Lung (tissue), 12 donors: ENCODE results near the gene MYO5A. TPM values are rescaled to one million over a fixed set of nuclear protein-coding genes. Genes with fewer than 3 reads are reported as not detected.
A peak's percentile ranks its signal among the peaks of the same experiment; 100 is the strongest.
"Not testable (repeated sequence)": the region's sequence is repeated elsewhere in the genome, so short reads cannot be mapped to it uniquely, and the experiment has no call there.

Experiments used
- ATAC-seq: fragments of 200-7000 bp; cut with Tn5 transposase; one replicate; pipeline ENCODE4 v1.9.1; 2020; ENCODE audit warnings: moderate number of reproducible peaks; ENCODE audit not compliant: insufficient read depth, low FRiP score
- DNase-seq, 3 donors: peaks; one replicate each; pipeline ENCODE4 v3.0.0-alpha.2; 2013 to 2017
- H3K27ac ChIP-seq, 2 donors: one replicate each; pipeline ENCODE4 v1.5.1; 2013; ENCODE audit warnings: mild to moderate bottlenecking in 2 of 2, moderate library complexity in 2 of 2, control low read depth in 1 of 2, inconsistent platforms in 1 of 2, low read depth in 1 of 2, low read length in 1 of 2
- H3K27me3 ChIP-seq, 3 donors: one replicate each; pipeline ENCODE4 v1.5.1; 2013; ENCODE audit warnings: low read length in 2 of 3; ENCODE audit not compliant: control insufficient read depth in 3 of 3, insufficient read depth in 3 of 3
- H3K36me3 ChIP-seq, 4 donors: one replicate each; pipeline ENCODE4 v1.5.1; 2013; ENCODE audit warnings: low read length in 4 of 4, mild to moderate bottlenecking in 1 of 4, moderate library complexity in 1 of 4; ENCODE audit not compliant: control insufficient read depth in 4 of 4, insufficient read depth in 4 of 4
- H3K4me1 ChIP-seq, 5 donors: one replicate each; pipeline ENCODE4 v1.5.1; 2013; ENCODE audit warnings: low read length in 5 of 5, mild to moderate bottlenecking in 2 of 5, moderate library complexity in 1 of 5; ENCODE audit not compliant: control insufficient read depth in 5 of 5, insufficient read depth in 5 of 5
- H3K4me3 ChIP-seq: one replicate; pipeline ENCODE4 v1.5.1; 2013; ENCODE audit warnings: mild to moderate bottlenecking, control low read depth, moderate library complexity
- H3K9ac ChIP-seq, 2 donors: one replicate each; pipeline ENCODE4 v1.5.1; 2013; ENCODE audit warnings: low read length in 2 of 2, control low read depth in 1 of 2; ENCODE audit not compliant: insufficient read depth in 1 of 2
- H3K9me3 ChIP-seq, 4 donors: one replicate each; pipeline ENCODE4 v1.5.1; 2013; ENCODE audit warnings: low read length in 3 of 4, mild to moderate bottlenecking in 1 of 4, moderate library complexity in 1 of 4; ENCODE audit not compliant: control insufficient read depth in 4 of 4, insufficient read depth in 3 of 4
- WGBS, 2 donors: extraction: QIAGEN DNeasy Blood & Tissue Kit; methylation state at CpG; one replicate each; pipeline ENCODE4 v1.1.7; 2013; 5-methylcytosine and 5-hydroxymethylcytosine counted together
- polyA plus RNA-seq, 2 donors: library from polyadenylated mRNA; stranded (reverse); fragments of 200-250 nt; gene quantifications; one replicate each; pipeline ENCODE4 v1.2.1, GENCODE V29; 2013
- total RNA-seq, 2 donors: library from RNA; depleted of rRNA in 1 of 2; stranded (reverse); fragments of >200 nt in 1 of 2; gene quantifications; one replicate each; pipeline ENCODE4 v1.2.1, GENCODE V29; 2014 to 2021
- TF ChIP-seq, protein P1 (sequence below): IDR thresholded peaks from 2 replicates; pipeline ENCODE4 v1.5.1; 2012; ENCODE audit warnings: mild to moderate bottlenecking; ENCODE audit errors: control extremely low read depth, extremely low read depth
- donor health status: control.
- donor health status: control.
- donor health status: Bipolar disorder and iron deficiency.
- donor health status: healthy.
- donor health status: DM: yes; HTN: yes; CAD: no.

MYO5A gene
- total and polyA plus RNA-seq, 4 donors = 4.5 to 30.5 (median 13.3) TPM

DNA sequence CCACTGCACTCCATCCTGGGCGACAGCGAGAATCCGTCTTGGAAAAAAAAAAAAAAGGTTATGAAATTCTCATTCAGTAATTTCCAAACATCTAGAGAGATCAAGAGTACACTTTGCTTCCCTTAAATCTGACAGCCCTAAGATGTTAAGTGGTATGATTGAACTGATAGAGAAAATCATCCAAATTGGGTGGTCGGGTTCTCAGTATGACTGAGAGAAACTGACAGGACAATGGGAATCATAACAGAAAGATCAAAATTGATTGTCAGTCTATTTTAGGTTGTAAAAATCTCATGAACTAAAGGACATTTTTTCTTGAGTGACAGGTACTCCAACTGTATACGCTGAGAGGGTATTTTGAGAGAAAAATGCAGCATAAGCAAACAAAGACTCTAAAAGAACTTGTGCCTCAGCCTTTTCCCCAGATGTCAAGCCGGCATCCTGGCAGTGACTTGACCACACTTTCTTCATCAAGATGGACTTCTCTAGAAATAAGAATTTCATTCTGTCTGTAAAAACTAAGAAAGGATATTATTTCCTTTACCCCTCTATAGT, 65.8 kb downstream of the MYO5A start:
- Histone ChIP-seq H3K4me3 (no peak overlapping the region), H3K36me3 (peaks cover 0 to 1% (median 0%) of the 10 kb centered on the region in 4 donors), H3K27ac (no peak overlapping the region), H3K9ac (no peak overlapping the region), H3K9me3 (peaks cover 0 to 2% (median 0%) of the 10 kb centered on the region in 4 donors), H3K27me3 (no peaks in the 10 kb centered on the region), H3K4me1 (peaks cover 0 to 14% (median 1%) of the 10 kb centered on the region in 5 donors)
- peak in 1 of 3 donors; percentile 27 for DNase-seq
- no peak for ATAC-seq
- 64 to 65% methylated on average over 6 of the region's 6 CpGs for WGBS, 2 donors
- TF ChIP-seq, protein P1, sequence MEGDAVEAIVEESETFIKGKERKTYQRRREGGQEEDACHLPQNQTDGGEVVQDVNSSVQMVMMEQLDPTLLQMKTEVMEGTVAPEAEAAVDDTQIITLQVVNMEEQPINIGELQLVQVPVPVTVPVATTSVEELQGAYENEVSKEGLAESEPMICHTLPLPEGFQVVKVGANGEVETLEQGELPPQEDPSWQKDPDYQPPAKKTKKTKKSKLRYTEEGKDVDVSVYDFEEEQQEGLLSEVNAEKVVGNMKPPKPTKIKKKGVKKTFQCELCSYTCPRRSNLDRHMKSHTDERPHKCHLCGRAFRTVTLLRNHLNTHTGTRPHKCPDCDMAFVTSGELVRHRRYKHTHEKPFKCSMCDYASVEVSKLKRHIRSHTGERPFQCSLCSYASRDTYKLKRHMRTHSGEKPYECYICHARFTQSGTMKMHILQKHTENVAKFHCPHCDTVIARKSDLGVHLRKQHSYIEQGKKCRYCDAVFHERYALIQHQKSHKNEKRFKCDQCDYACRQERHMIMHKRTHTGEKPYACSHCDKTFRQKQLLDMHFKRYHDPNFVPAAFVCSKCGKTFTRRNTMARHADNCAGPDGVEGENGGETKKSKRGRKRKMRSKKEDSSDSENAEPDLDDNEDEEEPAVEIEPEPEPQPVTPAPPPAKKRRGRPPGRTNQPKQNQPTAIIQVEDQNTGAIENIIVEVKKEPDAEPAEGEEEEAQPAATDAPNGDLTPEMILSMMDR = no peak

DNA sequence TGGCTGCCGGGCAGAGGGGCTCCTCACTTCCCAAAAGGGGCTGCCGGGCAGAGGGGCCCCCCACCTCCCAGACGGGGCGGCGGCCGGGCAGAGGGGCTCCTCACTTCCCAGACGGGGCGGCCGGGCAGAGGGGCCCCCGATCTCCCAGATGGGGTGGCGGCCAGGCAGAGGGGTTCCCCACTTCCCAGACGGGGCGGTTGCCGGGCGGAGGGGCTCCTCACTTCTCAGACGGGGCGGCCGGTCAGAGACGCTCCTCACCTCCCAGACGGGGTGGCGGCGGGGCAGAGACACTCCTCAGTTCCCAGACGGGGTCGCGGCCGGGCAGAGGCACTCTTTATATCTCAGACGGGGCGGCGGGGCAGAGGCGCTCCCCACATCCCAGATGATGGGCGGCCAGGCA, 69.0 kb downstream of the MYO5A start:
- H3K4me3 ChIP-seq, H3K27ac ChIP-seq, H3K4me1 ChIP-seq, ATAC-seq, H3K36me3 ChIP-seq, H3K27me3 ChIP-seq, H3K9ac ChIP-seq, H3K9me3 ChIP-seq, DNase-seq: not testable (repeated sequence)
- WGBS, 2 donors = 98% methylated on average over 25 to 30 of the region's 31 CpGs

DNA sequence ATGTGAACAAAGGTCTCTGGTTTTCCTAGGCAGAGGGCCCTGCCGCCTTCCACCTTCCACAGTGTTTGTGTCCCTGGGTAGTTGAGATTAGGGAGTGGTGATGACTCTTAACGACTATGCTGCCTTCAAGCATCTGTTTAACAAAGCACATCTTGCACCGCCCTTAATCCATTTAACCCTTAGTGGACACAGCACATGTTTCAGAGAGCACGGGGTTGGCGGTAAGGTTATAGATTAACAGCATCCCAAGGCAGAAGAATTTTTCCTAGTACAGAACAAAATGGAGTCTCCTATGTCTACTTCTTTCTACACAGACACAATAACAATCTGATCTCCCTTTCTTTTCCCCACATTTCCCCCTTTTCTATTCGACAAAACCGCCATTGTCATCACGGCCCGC, 69.4 kb downstream of the MYO5A start:
- 86 to 90% methylated on average over 9 of the region's 9 CpGs for WGBS, 2 donors
- not testable (repeated sequence) for DNase-seq, H3K27ac ChIP-seq, H3K4me3 ChIP-seq, H3K4me1 ChIP-seq, H3K27me3 ChIP-seq, ATAC-seq, H3K36me3 ChIP-seq, H3K9me3 ChIP-seq, H3K9ac ChIP-seq

DNA sequence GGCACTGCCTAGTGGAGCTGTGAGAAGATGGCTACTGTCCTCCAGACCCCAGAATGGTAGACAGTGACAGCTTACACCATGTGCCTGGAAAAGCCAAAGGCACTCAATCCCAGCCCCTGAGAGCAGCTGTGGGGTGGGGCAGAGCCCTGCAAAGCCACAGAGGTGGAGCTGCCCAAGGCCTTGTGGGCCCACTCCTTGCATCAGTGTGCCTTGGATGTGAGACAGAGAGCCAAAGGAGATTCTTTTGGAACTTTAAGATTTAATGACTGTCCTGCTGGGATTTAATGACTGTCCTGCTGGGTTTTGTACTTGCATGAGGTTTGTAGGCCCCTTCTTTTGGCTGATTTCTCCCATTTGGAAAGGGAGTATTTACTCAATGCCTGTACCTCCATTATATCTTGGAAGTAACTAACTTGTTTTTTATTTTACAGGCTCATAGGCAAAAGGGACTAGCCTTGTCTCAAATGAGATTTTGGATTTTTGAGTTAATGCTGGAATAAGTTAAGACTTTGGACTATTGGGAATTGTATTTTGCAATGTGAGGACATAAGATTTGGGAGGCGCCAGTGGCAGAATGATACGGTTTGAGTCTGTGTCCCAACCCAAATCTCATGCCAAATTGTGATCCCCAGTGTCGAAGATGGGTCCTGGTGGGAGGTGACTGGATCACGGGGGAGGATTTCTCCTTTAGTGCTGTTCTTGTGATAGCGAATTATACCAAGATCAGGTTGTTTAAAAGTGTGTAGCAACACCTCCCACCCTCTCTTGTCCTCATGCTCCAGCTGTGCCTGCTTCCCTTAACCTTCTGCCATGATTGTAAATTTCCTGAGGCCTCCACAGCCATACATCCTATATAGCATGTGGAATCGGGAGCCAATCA, 80.4 kb downstream of the MYO5A start:
- Histone ChIP-seq H3K4me1 (peaks cover 0 to 2% (median 0%) of the 10 kb centered on the region in 5 donors), H3K4me3 (no peak overlapping the region), H3K27me3 (no peaks in the 10 kb centered on the region), H3K27ac (no peak overlapping the region), H3K9me3 (peaks cover 0 to 2% (median 0%) of the 10 kb centered on the region in 4 donors), H3K9ac (no peak overlapping the region), H3K36me3 (no peaks in the 10 kb centered on the region)
- WGBS, 2 donors = 95 to 98% methylated on average over 6 of the region's 6 CpGs
- no peak for ATAC-seq
- TF ChIP-seq, protein P1 = no peak
- DNase-seq = no peak
